Kidney capillary endothelial cell (primary cell): Measurements from ENCODE around the gene EFNB2.
A peak's percentile ranks its signal among the peaks of the same experiment; 100 is the strongest.

Experiments used
- DNase-seq: peaks from one replicate; pipeline ENCODE4 v3.0.0-alpha.2; 2018; ENCODE audit warnings: low spot score

Gene EFNB2, protein sequence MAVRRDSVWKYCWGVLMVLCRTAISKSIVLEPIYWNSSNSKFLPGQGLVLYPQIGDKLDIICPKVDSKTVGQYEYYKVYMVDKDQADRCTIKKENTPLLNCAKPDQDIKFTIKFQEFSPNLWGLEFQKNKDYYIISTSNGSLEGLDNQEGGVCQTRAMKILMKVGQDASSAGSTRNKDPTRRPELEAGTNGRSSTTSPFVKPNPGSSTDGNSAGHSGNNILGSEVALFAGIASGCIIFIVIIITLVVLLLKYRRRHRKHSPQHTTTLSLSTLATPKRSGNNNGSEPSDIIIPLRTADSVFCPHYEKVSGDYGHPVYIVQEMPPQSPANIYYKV

DNA sequence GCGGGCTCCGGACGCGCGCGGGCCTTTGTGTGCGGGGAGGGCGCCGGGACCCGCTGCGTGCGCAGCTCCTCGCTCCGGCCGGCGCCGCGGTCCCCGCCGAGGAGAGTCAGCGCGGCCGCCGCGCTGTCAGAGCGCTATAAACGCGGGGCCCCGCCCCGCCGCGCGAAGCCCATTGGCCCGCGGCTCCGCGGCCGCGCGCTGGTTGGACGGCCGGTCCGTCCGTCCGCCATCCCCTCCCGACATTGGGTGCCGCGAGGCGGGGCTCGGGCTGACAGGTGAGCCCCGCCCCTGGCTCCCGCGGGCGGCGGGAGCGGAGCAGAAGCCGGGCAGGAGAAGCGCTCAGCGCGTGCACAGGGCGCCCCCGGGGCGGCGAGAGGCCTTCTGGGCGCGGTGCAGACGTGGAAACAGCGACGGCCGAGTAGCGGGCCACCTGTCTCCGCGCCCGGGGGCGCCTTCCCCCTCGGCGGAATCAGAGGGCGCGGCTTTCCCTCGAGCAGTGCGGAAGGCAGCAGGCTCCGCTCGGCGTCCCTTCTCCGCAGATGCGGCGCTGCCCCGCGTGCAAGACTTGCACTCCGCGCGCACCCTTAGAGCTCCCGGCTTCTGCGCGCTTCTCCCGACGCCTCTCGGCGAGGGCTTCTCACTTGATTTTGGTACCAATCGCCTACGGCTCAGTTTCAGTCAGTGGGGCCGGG is at the start of gene EFNB2:
EFNB2 (minus strand) TSS at position 111 of the 692 bp plus-strand sequence. CDS start 698 bp downstream, outside the sequence.
- DNase-seq, result peak; percentile 89

DNA sequence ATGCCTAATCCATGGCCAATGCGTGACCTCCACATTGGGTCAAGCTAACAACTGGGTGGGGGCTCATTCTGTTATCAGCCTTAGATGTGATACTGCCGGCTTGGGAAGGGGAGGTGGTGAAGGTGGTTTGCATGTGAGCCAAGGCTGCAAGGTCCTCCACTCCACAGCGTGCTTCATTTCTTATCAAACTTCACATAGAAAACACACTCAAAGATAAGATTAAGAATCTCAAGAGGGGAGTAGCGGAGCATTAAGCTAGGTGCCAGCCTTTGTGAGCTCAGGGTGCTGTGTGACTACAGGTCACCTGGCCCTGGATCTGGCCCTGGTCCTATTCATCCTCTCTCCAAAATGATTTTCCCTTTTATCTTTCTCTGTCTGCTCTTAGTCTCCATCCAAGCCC is 45.8 kb upstream of the EFNB2 start:
- DNase-seq, result no peak

DNA sequence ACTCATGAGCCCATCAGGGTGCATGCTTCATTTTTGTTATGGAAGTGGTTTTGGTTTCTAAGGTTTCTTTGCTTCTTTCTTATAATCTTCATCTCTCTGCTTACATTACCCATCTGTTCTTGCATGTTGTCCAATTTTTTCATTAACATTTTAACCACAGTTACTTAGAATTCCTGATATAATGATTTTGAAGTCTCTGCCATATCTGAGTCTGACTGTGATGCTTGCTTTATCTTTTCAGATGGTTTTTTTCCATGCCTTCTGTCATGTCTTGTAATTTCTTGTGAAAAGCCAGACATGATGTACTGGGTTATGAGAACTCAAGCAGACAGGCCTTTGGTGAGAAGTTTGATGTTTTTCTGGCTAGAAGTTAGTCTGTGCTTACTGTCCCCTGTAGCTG is 40.4 kb upstream of the EFNB2 start:
- no peak for DNase-seq

DNA sequence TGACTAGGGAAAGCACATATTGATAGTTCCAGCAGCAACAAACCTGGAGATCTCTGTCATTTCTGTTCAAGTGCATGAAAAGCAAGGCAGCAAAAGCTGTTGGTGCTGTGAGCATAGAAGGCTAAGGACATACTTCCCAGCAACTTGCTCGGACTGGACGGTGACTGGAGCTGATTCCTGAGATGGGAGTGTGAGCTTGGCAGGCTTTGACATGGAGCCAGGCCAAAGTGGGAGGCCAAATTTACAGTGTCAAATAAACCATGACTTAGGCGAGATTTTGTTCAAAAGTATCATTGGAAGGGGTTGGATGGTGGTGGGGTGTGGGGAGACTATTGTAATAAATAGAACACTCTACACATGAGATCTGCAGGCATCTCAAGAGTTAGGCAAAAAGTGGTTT is 38.4 kb upstream of the EFNB2 start:
- DNase-seq, result no peak

DNA sequence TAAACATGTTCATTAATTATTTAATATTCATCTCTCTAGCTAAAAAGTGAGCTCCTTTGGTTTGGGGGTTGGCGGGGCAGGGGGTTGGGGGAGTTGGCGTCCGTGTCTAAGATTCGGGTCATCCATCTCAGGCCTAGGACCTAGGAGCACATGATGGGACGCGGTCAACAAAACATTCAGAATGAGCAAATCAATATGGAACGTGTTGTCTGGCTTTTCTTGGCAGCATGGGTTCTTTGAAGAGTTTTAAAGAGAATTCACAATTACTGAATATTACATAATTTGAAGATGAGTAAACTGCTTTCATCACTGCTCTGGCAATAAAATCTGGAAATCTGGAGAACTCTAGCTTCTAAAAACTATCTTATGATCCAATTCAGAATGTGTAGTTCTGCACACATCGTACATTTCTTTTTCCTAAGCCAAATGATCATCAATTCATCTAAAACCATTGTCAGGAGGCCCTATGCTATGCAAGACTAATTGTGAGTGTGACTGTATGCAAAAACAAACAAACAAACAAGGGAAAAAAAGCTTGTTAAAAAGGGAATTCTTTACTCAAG is 37.9 kb upstream of the EFNB2 start:
- DNase-seq, result no peak

DNA sequence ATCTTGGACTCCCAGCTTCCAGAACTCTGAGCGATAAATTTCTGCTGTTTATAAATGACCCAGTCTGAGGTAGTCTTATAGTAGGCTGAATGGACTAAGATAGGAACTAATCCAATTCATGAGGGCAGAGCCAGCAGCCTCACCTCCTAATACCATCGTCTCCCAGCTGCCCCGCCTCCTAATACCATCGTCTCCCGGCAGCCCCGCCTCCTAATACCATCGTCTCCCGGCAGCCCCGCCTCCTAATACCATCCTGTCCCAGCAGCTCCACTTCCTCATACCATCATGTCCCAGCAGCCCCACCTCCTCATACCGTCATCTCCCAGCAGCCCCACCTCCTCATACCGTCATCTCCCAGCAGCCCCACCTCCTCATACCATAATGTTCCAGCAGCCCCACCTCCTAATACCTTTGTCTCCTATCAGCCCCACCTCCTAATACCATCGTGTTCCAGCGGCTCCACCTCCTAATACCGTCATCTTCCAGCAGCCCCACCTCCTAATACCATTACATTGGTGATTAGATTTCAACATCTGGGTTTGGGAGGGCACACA is 34.9 kb upstream of the EFNB2 start:
- DNase-seq, result no peak

DNA sequence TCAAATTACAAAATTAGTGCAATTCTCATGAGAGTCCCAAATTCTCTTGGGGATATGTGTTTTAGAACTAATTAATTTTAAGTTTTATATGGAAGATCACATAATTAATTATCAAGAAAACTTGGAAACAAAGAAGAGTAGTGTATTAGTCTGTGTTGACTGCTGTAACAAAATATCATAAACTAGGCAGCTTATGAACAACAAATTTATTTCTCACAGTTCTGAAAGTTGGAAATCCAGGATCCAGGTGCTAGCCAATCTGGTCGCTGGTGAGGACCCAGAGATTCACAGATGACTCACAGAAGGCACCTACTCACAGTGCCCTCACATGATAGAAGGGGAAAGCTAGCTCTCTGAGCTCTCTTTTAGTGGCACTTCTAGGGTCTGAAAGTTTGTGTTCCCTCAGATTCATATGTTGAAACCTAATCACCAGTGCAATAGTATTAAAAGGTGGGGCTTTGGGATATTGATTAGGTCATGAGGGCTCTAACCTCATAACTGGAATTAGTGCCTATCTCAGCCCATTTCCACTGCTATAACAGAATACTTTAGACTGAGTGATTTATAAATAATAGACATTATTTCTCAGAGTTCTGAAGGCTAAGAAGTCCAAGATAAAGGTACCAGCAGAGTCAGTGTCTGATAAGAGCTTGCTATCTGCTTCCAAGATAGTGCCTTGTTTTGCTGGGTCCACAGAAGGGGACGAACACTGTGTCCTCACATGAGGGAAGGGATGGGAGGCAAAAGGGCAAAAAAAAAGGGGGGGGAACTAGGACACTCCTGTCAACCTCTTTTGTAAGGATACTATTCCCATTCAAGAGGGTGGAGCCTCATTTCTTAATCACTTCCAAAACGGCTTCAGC is 34.0 kb upstream of the EFNB2 start:
- no peak for DNase-seq

DNA sequence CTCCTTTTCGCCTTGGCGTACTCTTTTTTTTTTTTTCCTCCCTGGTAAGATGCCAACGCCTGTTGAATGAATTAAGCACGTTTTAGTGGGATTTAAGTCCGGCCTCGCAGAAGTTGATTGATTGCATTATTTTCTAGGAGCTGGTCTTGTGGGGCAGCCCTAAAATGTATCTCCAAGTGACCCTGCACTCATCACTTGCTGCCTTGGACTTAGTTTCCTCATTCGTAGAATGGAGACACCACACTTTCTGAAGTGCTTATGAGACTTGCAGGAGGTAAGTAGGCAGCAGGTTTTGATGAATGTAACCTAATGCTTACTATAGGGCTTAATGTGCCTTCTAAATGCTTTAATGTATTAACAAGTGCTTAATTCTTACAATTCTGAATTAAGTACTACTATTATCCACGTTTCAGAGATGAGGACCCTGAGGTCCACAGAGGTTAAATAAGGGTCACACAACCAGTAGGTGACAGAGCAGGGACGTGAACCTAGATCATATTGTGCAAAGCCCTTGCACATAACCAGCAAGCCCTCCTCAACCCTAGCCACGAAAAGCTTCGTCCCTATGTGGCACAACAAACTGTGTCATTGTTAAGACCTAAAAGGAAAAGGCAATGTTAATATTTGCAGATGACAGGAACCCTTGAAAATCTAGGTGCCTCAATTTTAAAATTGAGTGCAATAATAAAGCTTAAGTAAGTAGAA is 33.0 kb upstream of the EFNB2 start:
- DNase-seq, result no peak

DNA sequence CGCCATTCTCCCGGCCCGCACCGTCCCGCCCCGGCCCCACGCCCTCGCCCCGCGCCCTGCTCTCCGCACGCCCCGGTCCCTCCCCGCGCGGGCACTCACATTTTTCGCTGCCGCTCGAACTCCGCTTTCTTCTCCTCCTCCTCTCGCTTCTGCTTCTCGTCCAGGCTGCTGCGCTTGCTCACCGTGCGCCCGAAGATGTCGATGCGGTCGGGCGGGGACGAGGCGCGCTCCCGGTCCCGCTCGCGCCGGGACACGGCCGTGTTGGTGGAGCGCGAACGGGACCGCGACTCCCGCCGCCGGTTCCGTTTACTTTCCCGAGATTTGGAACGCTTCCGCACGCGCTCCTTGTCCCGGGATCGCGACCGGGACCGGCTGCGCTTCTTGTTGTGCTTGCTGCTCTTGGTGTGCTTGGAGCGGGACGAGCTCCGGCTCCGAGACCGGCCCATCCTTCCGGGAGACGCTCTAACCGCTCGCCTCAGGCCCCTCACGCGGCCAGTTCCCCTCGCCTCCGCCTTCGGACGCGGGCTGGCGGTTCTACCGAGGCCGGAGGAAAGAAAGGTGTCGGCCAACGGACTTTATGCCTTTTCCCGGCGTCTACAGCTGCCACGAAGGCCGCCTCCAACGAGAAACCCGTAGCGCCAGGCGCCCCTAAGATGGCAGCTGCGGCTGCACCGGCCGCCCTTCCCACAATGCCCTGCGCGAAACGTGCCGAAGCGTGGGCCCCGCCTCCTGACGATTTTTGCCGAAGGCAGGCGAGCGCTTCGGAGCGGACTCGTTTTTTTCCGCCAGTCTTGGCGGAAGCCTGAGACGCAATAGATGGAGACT is 32.2 kb upstream of the EFNB2 start, which contains the start of gene ARGLU1:
ARGLU1 (minus strand) TSS at position 664 of the 825 bp plus-strand sequence; CDS start at position 446, 218 bp downstream.
- peak; percentile 87 for DNase-seq

DNA sequence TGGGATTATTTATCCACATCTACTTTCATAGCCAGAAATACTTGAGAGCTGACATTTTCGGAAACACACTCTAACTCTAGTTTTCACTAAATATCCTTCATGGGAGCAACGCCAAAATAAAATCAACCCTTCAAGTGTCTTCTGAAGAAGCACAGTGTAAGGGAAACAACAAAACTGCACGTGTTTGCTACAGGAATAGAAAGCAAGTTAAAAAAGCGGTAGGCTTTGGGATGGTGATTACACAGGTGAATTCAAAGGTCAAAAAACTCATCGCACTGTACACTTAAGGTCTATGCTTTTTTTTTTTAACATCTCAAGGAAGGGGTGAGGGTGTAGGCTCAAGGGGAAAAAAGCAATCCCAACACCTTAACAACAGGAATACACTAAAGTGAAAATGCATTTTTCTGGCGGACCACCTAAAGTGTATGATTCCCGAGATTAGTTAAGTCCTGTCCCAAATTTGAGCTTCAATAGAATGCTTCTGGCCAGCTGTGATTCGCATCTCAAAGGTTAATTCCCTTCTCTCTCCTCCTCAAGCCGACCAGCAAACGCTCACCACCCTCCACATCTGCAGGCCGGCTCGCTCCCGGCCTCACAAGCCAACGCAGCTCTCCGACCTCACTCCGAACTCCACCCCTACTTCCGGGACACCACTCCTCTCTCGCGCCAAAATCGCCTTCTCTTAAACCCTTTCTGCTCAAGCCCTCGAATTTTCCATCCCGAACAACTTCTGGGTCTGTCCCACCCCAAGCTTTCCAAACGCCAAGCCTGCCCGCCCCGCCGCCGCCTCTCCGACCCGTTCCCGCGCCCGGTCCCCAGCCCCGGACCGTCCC is 31.4 kb upstream of the EFNB2 start:
- peak; percentile 26 for DNase-seq

DNA sequence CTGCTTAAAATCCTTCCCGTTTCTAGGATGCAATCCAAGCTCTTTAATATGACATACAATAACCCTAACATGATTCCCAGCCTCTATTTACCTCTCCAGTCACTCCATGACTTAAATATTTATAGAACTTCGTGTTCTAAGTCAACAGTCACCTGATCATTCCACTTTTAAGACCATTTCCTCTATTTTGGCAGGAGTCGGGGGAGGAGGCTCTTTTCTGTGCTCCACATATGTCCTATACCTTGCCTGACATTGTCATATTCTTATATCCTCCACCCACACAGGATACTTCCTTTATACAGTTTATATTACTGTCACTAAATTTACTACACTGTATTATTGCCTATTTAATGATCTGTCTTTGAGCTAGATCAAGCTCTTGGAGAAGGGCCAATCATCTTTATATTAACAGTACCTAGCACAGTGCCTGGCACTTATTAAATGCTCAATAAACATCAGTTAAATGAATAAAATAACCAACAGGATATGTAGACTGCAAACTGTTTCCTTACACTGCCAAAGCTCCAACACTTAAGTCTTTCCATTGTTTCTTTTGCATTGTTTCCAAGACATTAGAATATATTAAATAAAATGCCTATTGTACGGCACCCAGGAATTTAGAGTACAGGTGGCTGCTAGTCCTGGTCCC is 29.8 kb upstream of the EFNB2 start:
- DNase-seq, result peak; percentile 13

DNA sequence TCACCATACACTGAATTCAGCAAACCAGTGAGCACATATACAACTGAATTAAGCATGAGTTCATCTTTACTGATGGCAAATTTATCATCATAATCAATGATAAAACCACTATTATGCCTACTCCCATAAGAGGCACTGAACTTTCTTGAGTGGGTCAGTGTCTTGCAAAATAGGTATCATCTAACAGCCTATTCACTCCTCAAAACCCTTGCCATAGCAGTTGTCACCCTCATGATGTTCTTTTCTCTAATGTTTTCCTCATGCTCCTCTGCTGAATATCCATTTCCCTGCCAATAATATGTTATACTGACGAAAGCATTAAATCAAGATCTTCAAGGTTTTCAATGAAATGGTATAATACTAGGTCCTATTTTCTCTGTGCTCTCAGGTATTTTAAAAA is 26.8 kb upstream of the EFNB2 start:
- no peak for DNase-seq

DNA sequence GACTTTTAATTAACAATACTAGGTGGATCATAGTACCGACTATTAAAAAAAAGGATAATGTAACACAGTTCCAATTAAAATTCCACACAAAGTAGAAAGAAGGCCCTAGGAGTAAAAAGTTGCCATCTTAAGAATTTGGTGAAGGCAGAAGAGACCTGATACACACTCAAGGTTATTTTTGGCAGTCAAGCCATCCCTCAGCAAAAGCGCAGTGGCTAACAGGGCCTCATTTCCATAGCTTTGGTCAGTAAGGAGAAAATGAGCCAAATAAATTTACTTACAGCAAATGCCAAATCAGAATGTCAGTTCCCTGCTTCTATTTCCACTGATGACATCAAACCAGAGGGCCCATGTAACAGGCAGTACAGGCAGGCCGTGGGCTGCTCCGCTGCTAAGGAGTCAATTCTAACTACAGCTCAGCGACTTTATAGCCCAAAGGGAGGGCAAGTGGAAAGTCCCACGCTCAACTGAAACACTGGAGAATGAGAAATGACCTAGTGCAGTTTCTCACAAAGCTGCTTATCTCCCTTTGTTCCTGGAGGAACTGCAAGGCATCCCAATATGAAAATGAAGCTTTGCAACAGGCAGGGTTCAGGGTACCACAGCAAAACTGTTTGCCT is 26.2 kb upstream of the EFNB2 start:
- no peak for DNase-seq

DNA sequence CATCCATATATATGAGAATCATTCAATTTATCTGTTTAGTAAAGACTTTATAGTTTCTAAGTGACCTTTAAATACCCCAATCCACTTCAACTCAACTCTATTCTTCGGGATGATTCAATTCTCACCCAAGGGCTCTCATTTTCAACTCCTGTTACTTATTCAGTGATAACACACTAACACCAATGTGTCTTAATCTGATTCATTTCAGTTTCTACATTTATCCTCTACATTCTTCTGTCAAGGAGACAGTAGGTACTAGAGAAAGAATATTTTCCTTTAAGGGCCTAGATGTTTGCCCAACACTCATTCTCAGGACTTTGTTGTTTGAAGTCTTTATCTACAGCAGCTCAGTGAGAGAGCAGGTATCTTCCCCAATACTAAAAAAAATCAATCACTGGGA is 25.4 kb upstream of the EFNB2 start:
- no peak for DNase-seq

DNA sequence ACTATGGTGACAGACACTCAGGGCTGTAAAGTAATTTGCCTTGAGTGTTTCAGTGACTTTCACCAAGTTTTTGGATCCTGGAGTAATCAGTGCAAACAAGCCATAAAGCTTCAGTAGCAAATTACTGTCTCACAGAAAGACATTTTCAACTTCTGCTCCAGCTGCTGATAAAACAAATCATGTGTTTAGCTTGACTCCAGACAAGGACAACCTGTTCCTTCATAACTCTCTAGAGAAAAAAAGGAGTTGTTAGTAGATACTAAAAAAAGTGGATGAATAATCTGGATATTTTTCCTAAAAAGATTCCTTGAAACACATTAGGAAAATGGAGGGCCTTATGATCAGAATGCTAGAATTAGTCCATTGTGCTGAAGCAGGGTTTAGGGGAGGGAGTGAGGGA is 23.1 kb upstream of the EFNB2 start:
- no peak for DNase-seq

DNA sequence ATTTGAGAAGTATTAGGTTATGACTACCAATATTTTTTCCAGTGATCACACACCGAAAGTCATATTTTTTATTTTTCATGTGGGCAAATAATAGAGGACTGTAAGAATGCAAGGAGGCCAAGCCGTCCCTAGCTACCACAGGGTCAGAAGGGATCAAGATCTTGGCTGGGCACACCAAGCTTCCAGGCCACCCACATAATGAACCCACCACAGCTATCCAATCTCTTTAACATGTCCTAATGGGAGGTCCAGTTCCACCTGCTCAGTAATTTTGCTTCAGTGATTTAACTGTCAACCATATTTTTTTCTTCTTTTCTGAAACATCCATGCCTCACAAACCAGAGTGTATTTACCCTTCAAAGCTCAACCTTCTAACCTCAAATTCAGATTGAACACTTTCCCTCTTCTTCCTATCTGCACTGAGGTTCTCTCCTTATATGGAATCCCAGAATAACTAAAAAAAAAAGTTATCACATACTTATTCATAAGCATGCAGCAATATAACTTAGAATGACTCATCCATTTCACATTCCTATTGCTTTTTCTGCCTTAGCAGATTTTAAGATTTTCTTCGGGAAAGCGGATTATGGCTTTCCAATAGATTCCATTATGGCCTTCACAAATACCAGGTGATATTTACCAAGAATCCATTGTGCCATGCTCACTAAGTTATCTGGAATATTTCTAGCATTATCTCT is 20.3 kb upstream of the EFNB2 start:
- DNase-seq, result no peak

DNA sequence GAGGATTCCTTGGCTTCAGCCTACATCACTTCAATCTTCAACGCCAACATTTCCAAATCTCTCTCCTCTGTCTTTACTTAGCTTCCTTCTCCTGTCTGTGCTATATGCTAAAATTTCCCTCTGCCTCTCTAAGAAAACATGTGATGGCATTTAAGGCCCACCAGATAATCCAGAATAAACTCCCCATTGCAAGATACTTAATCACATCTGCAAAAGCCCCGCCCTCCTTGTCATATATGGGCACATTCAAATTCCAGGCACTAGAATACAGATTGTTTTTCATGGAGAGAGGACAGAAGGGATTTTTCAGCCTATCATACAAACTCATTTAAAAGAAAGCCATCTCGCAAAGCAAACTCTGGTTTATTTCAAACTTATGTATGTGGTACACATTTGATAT is 16.3 kb upstream of the EFNB2 start:
- no peak for DNase-seq

DNA sequence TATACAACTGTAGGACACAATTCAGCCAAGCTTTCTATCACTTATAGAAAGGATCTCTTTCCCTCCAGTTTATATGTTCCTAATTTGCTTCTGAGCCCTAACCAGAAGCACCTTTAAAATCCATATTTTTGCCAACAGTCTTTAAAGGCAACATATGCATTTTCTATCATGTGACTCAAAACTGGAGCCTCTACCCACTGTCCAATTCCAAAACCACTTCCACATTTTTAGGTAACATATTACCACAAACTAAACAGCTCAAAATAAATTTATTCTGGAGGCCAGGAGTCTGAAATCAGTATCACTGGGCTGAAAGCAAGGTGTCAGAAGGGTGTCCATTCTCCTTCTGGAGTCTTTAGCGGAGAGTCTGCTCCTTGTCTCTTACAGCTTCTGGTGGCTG is 15.9 kb upstream of the EFNB2 start:
- no peak for DNase-seq
